Loucy (cell line): ENCODE results near the gene KAZALD1.

Experiments used
- CTCF ChIP-seq: fragments of 200-600 bp; sonication (generic); conservative IDR thresholded peaks from 2 replicates; pipeline ENCODE4 v1.5.1; 2014; ENCODE audit warnings: mild to moderate bottlenecking, antibody characterized with exemption, low read length
- EZH2phosphoT487 ChIP-seq: fragments of 200-600 bp; IDR thresholded peaks from 2 replicates; pipeline ENCODE4 v1.6.1; 2018; ENCODE audit warnings: antibody characterized with exemption, mild to moderate bottlenecking, moderate library complexity, borderline replicate concordance

GRCh38 chr10:101073631-101074030 lies 11.8 kb downstream of the KAZALD1 start:
- TF ChIP-seq CTCF (no peak), EZH2phosphoT487 (no peak)
